Stromal cell of bone marrow (primary cell): Measurements from ENCODE around the gene DSTYK.

Experiments used
- DNase-seq: peaks from one replicate; pipeline ENCODE4 v3.0.0-alpha.2; 2012; ENCODE audit warnings: low read depth

Gene DSTYK

GRCh38 chr1:205124726-205125125, 86.8 kb downstream of the DSTYK start:
- no peak for DNase-seq

GRCh38 chr1:205122489-205122882, 89.0 kb downstream of the DSTYK start:
- no peak for DNase-seq

GRCh38 chr1:205121660-205122488, 89.6 kb downstream of the DSTYK start, which contains the start of gene RBBP5:
Gene RBBP5, minus strand, starts transcription at chr1:205121978. Its CDS starts 105 bp downstream, at chr1:205121873.
- peak; percentile 92 for DNase-seq

GRCh38 chr1:205118752-205119151, 92.8 kb downstream of the DSTYK start:
- no peak for DNase-seq

- no peak for DNase-seq
Observed at GRCh38 chr1:205111354-205111753, 100.1 kb downstream of the DSTYK start.

- no peak for DNase-seq
Observed at GRCh38 chr1:205109711-205110110, 101.8 kb downstream of the DSTYK start.

GRCh38 chr1:205109269-205109668, 102.2 kb downstream of the DSTYK start:
- DNase-seq = no peak

GRCh38 chr1:205108464-205108863, 103.0 kb downstream of the DSTYK start:
- DNase-seq = no peak

- no peak for DNase-seq
Observed at GRCh38 chr1:205107327-205107726, 104.2 kb downstream of the DSTYK start.

GRCh38 chr1:205102404-205102803, 109.1 kb downstream of the DSTYK start:
- DNase-seq = no peak

GRCh38 chr1:205098242-205098641, 113.3 kb downstream of the DSTYK start:
- no peak for DNase-seq

GRCh38 chr1:205095422-205095821, 116.1 kb downstream of the DSTYK start:
- no peak for DNase-seq
